ENCODE measurements around the gene RABEPK.

DNA sequence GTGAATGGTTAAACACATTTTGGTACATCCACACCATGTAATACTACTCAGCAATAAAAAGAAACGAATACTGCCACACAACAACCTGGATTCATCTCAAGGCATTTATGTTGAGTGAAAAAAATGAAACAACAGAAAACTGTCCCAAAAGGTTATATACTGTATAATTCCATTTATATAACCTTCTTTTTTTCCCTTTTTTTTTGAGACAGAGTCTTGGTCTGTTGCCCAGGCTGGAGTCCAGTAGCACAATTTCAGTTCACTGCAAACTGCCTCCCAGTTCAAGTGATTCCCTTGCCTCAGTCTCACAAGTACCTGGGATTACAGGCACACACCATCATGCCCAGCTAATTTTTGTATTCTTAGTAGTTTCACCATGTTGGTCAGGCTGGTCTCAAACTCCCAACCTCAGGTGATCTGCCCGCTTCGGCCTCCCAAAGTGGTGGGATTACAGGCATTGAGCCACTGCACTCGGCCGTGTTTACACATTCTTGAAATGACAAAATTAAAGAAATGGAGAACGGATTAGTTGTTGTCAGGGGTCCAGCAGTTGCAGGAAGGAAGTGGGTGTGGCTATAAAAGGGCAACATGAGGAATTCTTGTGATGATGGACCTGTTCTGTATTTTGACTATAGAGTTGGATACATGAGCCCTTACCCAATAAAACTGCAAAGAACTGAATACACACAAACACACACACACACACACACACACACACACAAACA is 28.1 kb upstream of the RABEPK start:
- TF ChIP-seq POLR2A (IDR thresholded peaks at IDR 0.05; ENCODE audit: low read length) = no peak
- no peak for TF ChIP-seq GATA1 (IDR thresholded peaks at IDR 0.05; ENCODE audit: low read depth, low read length)

Data from erythroblast (primary cell).